K562 (cell line): Measurements from ENCODE around the gene SLC7A4. TPM values are rescaled to one million over a fixed set of nuclear protein-coding genes. Genes with fewer than 3 reads are reported as not detected.

ENCODE experiments used
- ATAC-seq: fragments of 200-7000 bp; cut with Tn5 transposase; 3 replicates; pipeline ENCODE4 v1.9.1; 2020; ENCODE audit warnings: moderate library complexity
- BruUV-seq: library from RNA; stranded (reverse); fragments of 400-500 nt; replicated peaks from 2 replicates; lab custom pipeline; 2021; lab: Mats Ljungman, UMichigan
- CTCF ChIA-PET: fragments of 300-600 bp; formaldehyde crosslinking; extraction: SDS; loops from one replicate; lab custom pipeline; 2021; ENCODE audit warnings: low intra/inter-chr PET ratio; lab: Yijun Ruan, JAX
- POLR2A ChIA-PET: fragments of 300-600, 350-650 bp; sonication (Branson Sonifier 250); formaldehyde crosslinking; extraction: SDS; loops from one replicate; lab custom pipeline; 2021; ENCODE audit warnings: antibody characterized with exemption, inconsistent platforms; lab: Yijun Ruan, JAX
- DNase-seq, 4 experiments: peaks; one replicate each; pipeline versions ENCODE4 v3.0.0 to v3.0.0-alpha.2; 2011 to 2018; ENCODE audit warnings: low spot score in 3 of 4, mixed read lengths in 3 of 4; ENCODE audit errors: extremely low read depth in 1 of 4
- FAIRE-seq: peaks from 2 replicates; lab custom pipeline; 2011; peaks lifted over from hg19 to GRCh38; lab: Jason Lieb, UNC
- H2AFZ ChIP-seq: 2 replicates; pipeline ENCODE4 v1.6.0; 2011; ENCODE audit warnings: low read depth, low read length, control low read depth, inconsistent platforms
- H3K27ac ChIP-seq: fragments of 200-600 bp; 3 replicates; pipeline ENCODE4 v1.8.0; 2011; ENCODE audit warnings: low read depth, mild to moderate bottlenecking, control low read depth, inconsistent platforms, low read length, moderate library complexity, mixed read lengths; ENCODE audit errors: extremely low read depth
- H3K27me3 ChIP-seq, 2 experiments: fragments of 300-600 bp in 1 of 2; 2 replicates in 1 of 2; 3 replicates in 1 of 2; pipeline versions ENCODE4 v1.6.0 to v1.8.0; 2011; ENCODE audit warnings: inconsistent platforms in 2 of 2, low read length in 2 of 2, mild to moderate bottlenecking in 1 of 2, mixed read lengths in 1 of 2, moderate library complexity in 1 of 2; ENCODE audit not compliant: control insufficient read depth in 2 of 2, insufficient read depth in 2 of 2
- H3K36me3 ChIP-seq: fragments of 300-600 bp; 3 replicates; pipeline ENCODE4 v1.8.0; 2011; ENCODE audit warnings: mild to moderate bottlenecking, low read length, inconsistent platforms; ENCODE audit not compliant: control insufficient read depth, insufficient read depth
- H3K4me1 ChIP-seq, 2 experiments: fragments of 200-600 bp in 1 of 2; replicated peaks in 1 of 2; 2 replicates in 1 of 2; 3 replicates in 1 of 2; pipeline versions ENCODE4 v1.5.1 to v1.8.0; 2011; ENCODE audit warnings: inconsistent platforms in 2 of 2, low read length in 2 of 2, mild to moderate bottlenecking in 1 of 2, mixed read lengths in 1 of 2, moderate library complexity in 1 of 2; ENCODE audit not compliant: control insufficient read depth in 2 of 2, insufficient read depth in 2 of 2
- H3K4me2 ChIP-seq: 2 replicates; pipeline ENCODE4 v1.6.1; 2011; ENCODE audit warnings: low read length, control low read depth, inconsistent platforms, mixed read lengths; ENCODE audit not compliant: insufficient read depth
- H3K4me3 ChIP-seq: fragments of 200-600 bp; sonication (generic), shearing (Covaris generic); 2 replicates; pipeline ENCODE4 v1.5.1; 2016; ENCODE audit warnings: control low read depth, inconsistent platforms
- H3K79me2 ChIP-seq: fragments of 200-600 bp; 3 replicates; pipeline ENCODE4 v1.8.0; 2011; ENCODE audit warnings: low read length, inconsistent platforms; ENCODE audit not compliant: control insufficient read depth, insufficient read depth
- H3K9ac ChIP-seq, 2 experiments: 2 replicates each; pipeline versions ENCODE4 v1.6.0 to v1.6.1; 2011; ENCODE audit warnings: low read depth in 2 of 2, low read length in 2 of 2, control low read depth in 1 of 2, inconsistent platforms in 1 of 2, mild to moderate bottlenecking in 1 of 2, mixed read lengths in 1 of 2; ENCODE audit not compliant: insufficient read depth in 1 of 2
- H3K9me1 ChIP-seq: one replicate; pipeline ENCODE4 v1.6.0; 2011; ENCODE audit warnings: inconsistent platforms, mild to moderate bottlenecking, low read length, moderate library complexity; ENCODE audit not compliant: control insufficient read depth, insufficient read depth
- H3K9me3 ChIP-seq: replicated peaks from 2 replicates; pipeline ENCODE4 v1.5.1; 2011; ENCODE audit warnings: low read depth, low read length, inconsistent platforms; ENCODE audit not compliant: control insufficient read depth, insufficient read depth
- H4K20me1 ChIP-seq: replicated peaks from 2 replicates; pipeline ENCODE4 v1.6.1; 2011; ENCODE audit warnings: low read length, inconsistent platforms, mixed read lengths; ENCODE audit not compliant: control insufficient read depth, insufficient read depth
- BRF1 ChIP-seq: IDR thresholded peaks from 3 replicates; pipeline ENCODE4 v1.6.1; 2011; ENCODE audit warnings: borderline replicate concordance, mild to moderate bottlenecking; ENCODE audit not compliant: insufficient read length; ENCODE audit errors: extremely low read depth
- ELF1 ChIP-seq: fragments of 200-800 bp; sonication (Bioruptor generic); IDR thresholded peaks from 2 replicates; pipeline ENCODE4 v1.6.1; 2016; ENCODE audit warnings: missing genetic modification characterization, missing compliant biosample characterization
- KAT8 ChIP-seq: fragments of 450-650 bp; IDR thresholded peaks from 2 replicates; pipeline ENCODE4 v1.6.1; 2016; ENCODE audit warnings: low read depth, mild to moderate bottlenecking
- MIER1 ChIP-seq: fragments of 450-650 bp; IDR thresholded peaks from 2 replicates; pipeline ENCODE4 v1.6.1; 2016; ENCODE audit warnings: antibody characterized with exemption, mild to moderate bottlenecking, low read depth
- MYC ChIP-seq, 2 experiments: fragments of 250-450 bp in 1 of 2; sonication (Bioruptor Pico) in 1 of 2; IDR thresholded peaks; 2 replicates each; pipeline versions ENCODE4 v1.5.1 to v1.6.1; 2012 to 2021; ENCODE audit warnings: low read depth in 2 of 2, borderline replicate concordance in 1 of 2, improper control_type of control experiment in 1 of 2, low read length in 1 of 2, mild to moderate bottlenecking in 1 of 2, moderate library complexity in 1 of 2
- RBFOX2 ChIP-seq: fragments of 200-400 bp; formaldehyde crosslinking; IDR thresholded peaks from 2 replicates; pipeline ENCODE4 v1.6.1; 2017; ENCODE audit warnings: low read depth, mild to moderate bottlenecking, low read length, moderate library complexity
- RCOR1 ChIP-seq, 2 experiments: IDR thresholded peaks; 2 replicates each; pipeline ENCODE4 v1.6.1; 2012; ENCODE audit warnings: low read depth in 2 of 2, low read length in 2 of 2, borderline replicate concordance in 1 of 2, improper control_type of control experiment in 1 of 2
- XRCC5 ChIP-seq: fragments of 200-400 bp; formaldehyde crosslinking; IDR thresholded peaks from 2 replicates; pipeline ENCODE4 v1.6.1; 2017; ENCODE audit warnings: low read depth, mild to moderate bottlenecking, low read length
- ZNF232 ChIP-seq: sonication (generic); formaldehyde crosslinking; IDR thresholded peaks from 2 replicates; pipeline ENCODE4 v1.8.0; 2022; ENCODE audit warnings: mild to moderate bottlenecking, missing genetic modification reagents
- ZNF253 ChIP-seq: fragments of 250-450 bp; sonication (Bioruptor Pico); conservative IDR thresholded peaks from 2 replicates; pipeline ENCODE4 v1.6.1; 2021; ENCODE audit warnings: mild to moderate bottlenecking
- ZNF507 ChIP-seq: conservative IDR thresholded peaks from 2 replicates; pipeline ENCODE4 v1.6.1; 2017; ENCODE audit warnings: missing genetic modification characterization, missing compliant biosample characterization
- ZNF79 ChIP-seq: fragments of 250-450 bp; sonication (Bioruptor Pico); IDR thresholded peaks from 2 replicates; pipeline ENCODE4 v1.4.0; 2020; ENCODE audit warnings: low read depth, mild to moderate bottlenecking, moderate library complexity
- WGBS: fragments of 100-300 bp; shearing (Covaris generic); methylation state at CpG from one replicate; pipeline ENCODE4 v1.1.6; 2016; ENCODE audit warnings: low coverage, mixed read lengths; ENCODE audit not compliant: insufficient coverage; ENCODE audit errors: missing lambda C conversion rate; 5-methylcytosine and 5-hydroxymethylcytosine counted together
- in situ Hi-C: fragments of 300-500 bp; cut with MboI; formaldehyde crosslinking; loops from 4 replicates; pipeline ENCODE4 v1.15.0; 2018; ENCODE audit warnings: inconsistent platforms, mixed read lengths
- intact Hi-C: fragments of 100-400 bp; cut with micrococcal nuclease; formaldehyde crosslinking; loops from 2 replicates; pipeline ENCODE4 v1.14.2; 2022
- polyA plus RNA-seq, 8 experiments: library from polyadenylated mRNA; depleted of rRNA in 4 of 8; stranded (reverse) in 5 of 8; unstranded in 3 of 8; fragments of >200 nt; fragmentation: Nextera tagmentation in 2 of 8; fragmentation: Illumina TruSeq in 1 of 8; extraction: Ambion mirVana in 2 of 8; extraction: Trizol in 1 of 8; gene quantifications; 2 replicates each; pipeline versions ENCODE4 v1.2.1 to v1.2.3, GENCODE V29; 2011 to 2014; ENCODE audit warnings: inconsistent platforms in 1 of 8, missing spikeins in 1 of 8
- total RNA-seq, 7 experiments: library from RNA; depleted of rRNA in 6 of 7; stranded (reverse); fragments of >200 nt in 6 of 7; fragmentation: Illumina TruSeq in 2 of 7; extraction: Trizol in 2 of 7; gene quantifications; 2 replicates each; pipeline versions ENCODE4 v1.2.1 to v1.2.3, GENCODE V29; 2011 to 2021; ENCODE audit warnings: low replicate concordance in 1 of 7
- TF ChIP-seq, protein P1 (sequence below): fragments of 450-650 bp; formaldehyde crosslinking; IDR thresholded peaks from 2 replicates; pipeline ENCODE4 v1.4.0; 2020; ENCODE audit warnings: mild to moderate bottlenecking, moderate library complexity
- TF ChIP-seq, protein P2 (sequence below): sonication (generic); formaldehyde crosslinking; IDR thresholded peaks from 2 replicates; pipeline ENCODE4 v1.8.0; 2022; ENCODE audit warnings: mild to moderate bottlenecking, missing genetic modification reagents
- TF ChIP-seq, protein P3 (sequence below): fragments of 450-650 bp; IDR thresholded peaks from 2 replicates; pipeline ENCODE4 v1.6.1; 2016; ENCODE audit warnings: antibody characterized with exemption

SLC7A4 gene
- total and polyA plus RNA-seq, 9 of the 15 experiments (the other 6 are each of a cell fraction or from before 2014, with no cell fraction given) = not detected

DNA sequence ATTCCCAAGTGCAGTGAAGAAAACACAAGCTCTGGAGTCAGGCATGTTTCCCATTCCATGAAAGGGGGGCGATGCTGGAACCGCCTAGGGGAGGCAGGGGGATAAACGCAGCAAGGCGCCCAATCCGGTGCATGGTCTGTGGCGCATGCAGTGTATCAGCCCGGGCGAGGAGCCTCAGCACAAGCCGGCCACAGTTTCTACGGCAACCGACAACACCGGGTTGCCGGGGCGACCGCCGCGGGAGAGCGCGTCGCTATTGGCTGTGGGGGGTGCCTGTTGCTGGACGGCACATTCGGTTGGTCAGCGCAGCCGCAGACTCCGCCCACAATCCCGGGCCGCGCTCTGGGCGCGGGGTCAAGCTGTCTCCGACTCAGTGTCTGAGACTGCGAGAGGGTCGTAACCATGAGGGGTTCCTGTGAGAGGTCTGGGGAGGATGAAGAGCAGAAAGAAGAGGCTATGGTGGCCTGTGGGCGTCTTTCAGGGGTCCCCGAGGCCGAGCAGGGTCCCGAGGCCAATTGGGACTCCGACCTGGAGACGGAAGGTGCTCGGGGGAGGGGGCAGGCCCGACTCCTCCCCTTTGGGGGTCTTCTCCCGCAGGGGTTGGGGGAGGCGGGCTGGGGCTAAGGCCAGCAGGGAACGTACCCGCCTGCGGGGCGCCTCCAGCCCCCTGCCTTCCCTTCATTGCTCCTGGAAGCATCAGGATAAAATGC is 13.4 kb upstream of the SLC7A4 start, which contains the start of gene LRRC74B:
LRRC74B (plus strand) TSS at position 362 of the 710 bp plus-strand sequence; CDS start at position 403, 41 bp downstream.
- peak; percentile 89 for FAIRE-seq
- Histone ChIP-seq H3K9me3 (no peaks in the 10 kb centered on the region), H3K4me1 (peaks cover 19 to 33% of the 10 kb centered on the region in 2 experiments), H3K9me1 (no peaks in the 10 kb centered on the region), H3K79me2 (no peaks in the 10 kb centered on the region), H4K20me1 (peaks cover 20% of the 10 kb centered on the region), H3K9ac (peak within 1 kb of the TSS in 1 of 2 experiments; percentile 24; a peak in 2 of 4 replicates), H3K4me3 (peak within 1 kb of the TSS; percentile 5; the same call in 1 of the 2 replicates), H3K27ac (no peak within 1 kb of the TSS), H3K27me3 (peaks cover 25 to 59% of the 10 kb centered on the region in 2 experiments; a peak in 4 of 5 replicates), H3K4me2 (peak within 1 kb of the TSS; percentile 53), H3K36me3 (no peaks in the 10 kb centered on the region), H2AFZ (peak within 1 kb of the TSS; percentile 75)
- POLR2A ChIA-PET = interaction anchor here (0.6 to 12.9 kb wide), 10 partner anchors 7 to 1273 kb away, joined by 3 to 120 read pairs (median 4); partner anchors contain the start of genes P2RX6 and SLC7A4
- ATAC-seq = peak; percentile 99
- in situ Hi-C loops (no loop called here), intact Hi-C loops (loop anchor here (2.0 to 5.0 kb wide), 3 partner anchors 15 to 83 kb away; no protein-coding TSS in a partner anchor)
- no TSS peak for BruUV-seq
- peak; percentile 99 to 100 (median 100) for DNase-seq
- CTCF ChIA-PET = no interaction called here
- 7% methylated on average over 47 of the region's 47 CpGs for WGBS
- no peak for TF ChIP-seq ZNF232 (CRISPR knock-in tag)
- TF ChIP-seq, protein P1, sequence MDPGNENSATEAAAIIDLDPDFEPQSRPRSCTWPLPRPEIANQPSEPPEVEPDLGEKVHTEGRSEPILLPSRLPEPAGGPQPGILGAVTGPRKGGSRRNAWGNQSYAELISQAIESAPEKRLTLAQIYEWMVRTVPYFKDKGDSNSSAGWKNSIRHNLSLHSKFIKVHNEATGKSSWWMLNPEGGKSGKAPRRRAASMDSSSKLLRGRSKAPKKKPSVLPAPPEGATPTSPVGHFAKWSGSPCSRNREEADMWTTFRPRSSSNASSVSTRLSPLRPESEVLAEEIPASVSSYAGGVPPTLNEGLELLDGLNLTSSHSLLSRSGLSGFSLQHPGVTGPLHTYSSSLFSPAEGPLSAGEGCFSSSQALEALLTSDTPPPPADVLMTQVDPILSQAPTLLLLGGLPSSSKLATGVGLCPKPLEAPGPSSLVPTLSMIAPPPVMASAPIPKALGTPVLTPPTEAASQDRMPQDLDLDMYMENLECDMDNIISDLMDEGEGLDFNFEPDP (CRISPR knock-in tag) = no peak
- no peak for TF ChIP-seq ELF1 (tag)
- 0 out of 2 replicates have a peak, but pooled peaks have one; percentile 52 for TF ChIP-seq MYC (IDR thresholded peaks at IDR 0.05; ENCODE audit: low read depth, low read length)
- no peak for TF ChIP-seq MYC (CRISPR knock-in tag; IDR thresholded peaks at IDR 0.05; ENCODE audit: borderline replicate concordance, low read depth)
- TF ChIP-seq ZNF253 (CRISPR knock-in tag) = no peak; the same call in 1 of the 2 replicates
- TF ChIP-seq BRF1 = no peak
- no peak for TF ChIP-seq KAT8
- peak; percentile 22; the same call in 1 of the 2 replicates for TF ChIP-seq XRCC5
- TF ChIP-seq, protein P2, sequence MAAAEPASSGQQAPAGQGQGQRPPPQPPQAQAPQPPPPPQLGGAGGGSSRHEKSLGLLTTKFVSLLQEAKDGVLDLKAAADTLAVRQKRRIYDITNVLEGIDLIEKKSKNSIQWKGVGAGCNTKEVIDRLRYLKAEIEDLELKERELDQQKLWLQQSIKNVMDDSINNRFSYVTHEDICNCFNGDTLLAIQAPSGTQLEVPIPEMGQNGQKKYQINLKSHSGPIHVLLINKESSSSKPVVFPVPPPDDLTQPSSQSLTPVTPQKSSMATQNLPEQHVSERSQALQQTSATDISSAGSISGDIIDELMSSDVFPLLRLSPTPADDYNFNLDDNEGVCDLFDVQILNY = peak; percentile 85; the same call in 1 of the 2 replicates
- TF ChIP-seq, protein P3, sequence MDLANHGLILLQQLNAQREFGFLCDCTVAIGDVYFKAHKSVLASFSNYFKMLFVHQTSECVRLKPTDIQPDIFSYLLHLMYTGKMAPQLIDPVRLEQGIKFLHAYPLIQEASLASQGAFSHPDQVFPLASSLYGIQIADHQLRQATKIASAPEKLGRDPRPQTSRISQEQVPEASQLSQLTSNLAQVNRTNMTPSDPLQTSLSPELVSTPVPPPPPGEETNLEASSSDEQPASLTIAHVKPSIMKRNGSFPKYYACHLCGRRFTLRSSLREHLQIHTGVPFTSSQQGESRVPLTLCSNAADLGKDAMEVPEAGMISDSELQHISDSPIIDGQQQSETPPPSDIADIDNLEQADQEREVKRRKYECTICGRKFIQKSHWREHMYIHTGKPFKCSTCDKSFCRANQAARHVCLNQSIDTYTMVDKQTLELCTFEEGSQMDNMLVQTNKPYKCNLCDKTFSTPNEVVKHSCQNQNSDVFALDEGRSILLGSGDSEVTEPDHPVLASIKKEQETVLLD = no peak
- peak in 1 of 2 experiments; percentile 96; a peak in 2 of 4 replicates for TF ChIP-seq RCOR1 (IDR thresholded peaks at IDR 0.05; ENCODE audit: borderline replicate concordance in 1 of 2, low read depth in 2 of 2, low read length in 2 of 2)
- TF ChIP-seq ZNF507 (tag) = no peak
- peak; percentile 36; the same call in 1 of the 2 replicates for TF ChIP-seq RBFOX2
- TF ChIP-seq MIER1 = no peak
- TF ChIP-seq ZNF79 = no peak
